K562 (cell line): Measurements from ENCODE around the gene SNRPD2. TPM values are rescaled to one million over a fixed set of nuclear protein-coding genes. Genes with fewer than 3 reads are reported as not detected.
A peak's percentile ranks its signal among the peaks of the same experiment; 100 is the strongest.

Experiments
- ATAC-seq: fragments of 200-7000 bp; cut with Tn5 transposase; 3 replicates; pipeline ENCODE4 v1.9.1; 2020; ENCODE audit warnings: moderate library complexity
- BruUV-seq: library from RNA; stranded (reverse); fragments of 400-500 nt; replicated peaks from 2 replicates; lab custom pipeline; 2021; lab: Mats Ljungman, UMichigan
- CTCF ChIA-PET: fragments of 300-600 bp; formaldehyde crosslinking; extraction: SDS; loops from one replicate; lab custom pipeline; 2021; ENCODE audit warnings: low intra/inter-chr PET ratio; lab: Yijun Ruan, JAX
- POLR2A ChIA-PET: fragments of 300-600, 350-650 bp; sonication (Branson Sonifier 250); formaldehyde crosslinking; extraction: SDS; loops from one replicate; lab custom pipeline; 2021; ENCODE audit warnings: antibody characterized with exemption, inconsistent platforms; lab: Yijun Ruan, JAX
- DNase-seq, 4 experiments: peaks; one replicate each; pipeline versions ENCODE4 v3.0.0 to v3.0.0-alpha.2; 2011 to 2018; ENCODE audit warnings: low spot score in 3 of 4, mixed read lengths in 3 of 4; ENCODE audit errors: extremely low read depth in 1 of 4
- FAIRE-seq: peaks from 2 replicates; lab custom pipeline; 2011; peaks lifted over from hg19 to GRCh38; lab: Jason Lieb, UNC
- H2AFZ ChIP-seq: 2 replicates; pipeline ENCODE4 v1.6.0; 2011; ENCODE audit warnings: low read depth, low read length, control low read depth, inconsistent platforms
- H3K27ac ChIP-seq: fragments of 200-600 bp; 3 replicates; pipeline ENCODE4 v1.8.0; 2011; ENCODE audit warnings: low read depth, mild to moderate bottlenecking, control low read depth, inconsistent platforms, low read length, moderate library complexity, mixed read lengths; ENCODE audit errors: extremely low read depth
- H3K27me3 ChIP-seq, 2 experiments: fragments of 300-600 bp in 1 of 2; 2 replicates in 1 of 2; 3 replicates in 1 of 2; pipeline versions ENCODE4 v1.6.0 to v1.8.0; 2011; ENCODE audit warnings: inconsistent platforms in 2 of 2, low read length in 2 of 2, mild to moderate bottlenecking in 1 of 2, mixed read lengths in 1 of 2, moderate library complexity in 1 of 2; ENCODE audit not compliant: control insufficient read depth in 2 of 2, insufficient read depth in 2 of 2
- H3K36me3 ChIP-seq: fragments of 300-600 bp; 3 replicates; pipeline ENCODE4 v1.8.0; 2011; ENCODE audit warnings: mild to moderate bottlenecking, low read length, inconsistent platforms; ENCODE audit not compliant: control insufficient read depth, insufficient read depth
- H3K4me1 ChIP-seq, 2 experiments: fragments of 200-600 bp in 1 of 2; replicated peaks in 1 of 2; 2 replicates in 1 of 2; 3 replicates in 1 of 2; pipeline versions ENCODE4 v1.5.1 to v1.8.0; 2011; ENCODE audit warnings: inconsistent platforms in 2 of 2, low read length in 2 of 2, mild to moderate bottlenecking in 1 of 2, mixed read lengths in 1 of 2, moderate library complexity in 1 of 2; ENCODE audit not compliant: control insufficient read depth in 2 of 2, insufficient read depth in 2 of 2
- H3K4me2 ChIP-seq: 2 replicates; pipeline ENCODE4 v1.6.1; 2011; ENCODE audit warnings: low read length, control low read depth, inconsistent platforms, mixed read lengths; ENCODE audit not compliant: insufficient read depth
- H3K4me3 ChIP-seq: fragments of 200-600 bp; sonication (generic), shearing (Covaris generic); 2 replicates; pipeline ENCODE4 v1.5.1; 2016; ENCODE audit warnings: control low read depth, inconsistent platforms
- H3K79me2 ChIP-seq: fragments of 200-600 bp; 3 replicates; pipeline ENCODE4 v1.8.0; 2011; ENCODE audit warnings: low read length, inconsistent platforms; ENCODE audit not compliant: control insufficient read depth, insufficient read depth
- H3K9ac ChIP-seq, 2 experiments: 2 replicates each; pipeline versions ENCODE4 v1.6.0 to v1.6.1; 2011; ENCODE audit warnings: low read depth in 2 of 2, low read length in 2 of 2, control low read depth in 1 of 2, inconsistent platforms in 1 of 2, mild to moderate bottlenecking in 1 of 2, mixed read lengths in 1 of 2; ENCODE audit not compliant: insufficient read depth in 1 of 2
- H3K9me1 ChIP-seq: one replicate; pipeline ENCODE4 v1.6.0; 2011; ENCODE audit warnings: inconsistent platforms, mild to moderate bottlenecking, low read length, moderate library complexity; ENCODE audit not compliant: control insufficient read depth, insufficient read depth
- H3K9me3 ChIP-seq: replicated peaks from 2 replicates; pipeline ENCODE4 v1.5.1; 2011; ENCODE audit warnings: low read depth, low read length, inconsistent platforms; ENCODE audit not compliant: control insufficient read depth, insufficient read depth
- H4K20me1 ChIP-seq: replicated peaks from 2 replicates; pipeline ENCODE4 v1.6.1; 2011; ENCODE audit warnings: low read length, inconsistent platforms, mixed read lengths; ENCODE audit not compliant: control insufficient read depth, insufficient read depth
- BCL6 ChIP-seq: fragments of 250-450 bp; sonication (Bioruptor Pico); IDR thresholded peaks from 2 replicates; pipeline ENCODE4 v1.4.0; 2020
- CREM ChIP-seq: IDR thresholded peaks from 2 replicates; pipeline ENCODE4 v1.6.1; 2014; ENCODE audit warnings: antibody characterized with exemption, low read depth
- EP400 ChIP-seq: fragments of 450-650 bp; IDR thresholded peaks from 2 replicates; pipeline ENCODE4 v1.6.1; 2017; ENCODE audit warnings: antibody characterized with exemption, mild to moderate bottlenecking, moderate library complexity
- NR3C1 ChIP-seq: sonication (generic); formaldehyde crosslinking; IDR thresholded peaks from 2 replicates; pipeline ENCODE4 v1.8.1; 2022; ENCODE audit warnings: missing genetic modification reagents
- OTX1 ChIP-seq: fragments of 450-650 bp; formaldehyde crosslinking; IDR thresholded peaks from 2 replicates; pipeline ENCODE4 v1.4.0; 2022; ENCODE audit warnings: mild to moderate bottlenecking
- PHB ChIP-seq: fragments of 250-450 bp; sonication (Bioruptor Pico); IDR thresholded peaks from 2 replicates; pipeline ENCODE4 v1.5.0; 2021
- RBM39 ChIP-seq: fragments of 200-400 bp; formaldehyde crosslinking; optimal IDR thresholded peaks from 2 replicates; pipeline ENCODE3; 2018; ENCODE audit warnings: low read depth, low read length
- ZNF445 ChIP-seq: fragments of 250-450 bp; sonication (Bioruptor Pico); IDR thresholded peaks from 2 replicates; pipeline ENCODE4 v1.4.0; 2020; ENCODE audit warnings: low read depth, mild to moderate bottlenecking, moderate library complexity
- ZNF551 ChIP-seq: fragments of 250-450 bp; sonication (Bioruptor Pico); IDR thresholded peaks from 2 replicates; pipeline ENCODE4 v1.5.0; 2021; ENCODE audit warnings: mild to moderate bottlenecking, moderate library complexity
- ZNF561 ChIP-seq: fragments of 450-650 bp; formaldehyde crosslinking; conservative IDR thresholded peaks from 2 replicates; pipeline ENCODE4 v1.4.0; 2020; ENCODE audit warnings: mild to moderate bottlenecking, moderate library complexity
- ZNF699 ChIP-seq: fragments of 250-450 bp; sonication (Bioruptor Pico); IDR thresholded peaks from 2 replicates; pipeline ENCODE4 v1.8.0; 2021; ENCODE audit warnings: mild to moderate bottlenecking, moderate library complexity; ENCODE audit not compliant: insufficient replicate concordance
- ZZZ3 ChIP-seq: fragments of 450-650 bp; IDR thresholded peaks from 2 replicates; pipeline ENCODE4 v1.6.1; 2016; ENCODE audit warnings: antibody characterized with exemption, mild to moderate bottlenecking, moderate library complexity
- WGBS: fragments of 100-300 bp; shearing (Covaris generic); methylation state at CpG from one replicate; pipeline ENCODE4 v1.1.6; 2016; ENCODE audit warnings: low coverage, mixed read lengths; ENCODE audit not compliant: insufficient coverage; ENCODE audit errors: missing lambda C conversion rate; 5-methylcytosine and 5-hydroxymethylcytosine counted together
- in situ Hi-C: fragments of 300-500 bp; cut with MboI; formaldehyde crosslinking; loops from 4 replicates; pipeline ENCODE4 v1.15.0; 2018; ENCODE audit warnings: inconsistent platforms, mixed read lengths
- intact Hi-C: fragments of 100-400 bp; cut with micrococcal nuclease; formaldehyde crosslinking; loops from 2 replicates; pipeline ENCODE4 v1.14.2; 2022
- polyA plus RNA-seq, 8 experiments: library from polyadenylated mRNA; depleted of rRNA in 4 of 8; stranded (reverse) in 5 of 8; unstranded in 3 of 8; fragments of >200 nt; fragmentation: Nextera tagmentation in 2 of 8; fragmentation: Illumina TruSeq in 1 of 8; extraction: Ambion mirVana in 2 of 8; extraction: Trizol in 1 of 8; gene quantifications; 2 replicates each; pipeline versions ENCODE4 v1.2.1 to v1.2.3, GENCODE V29; 2011 to 2014; ENCODE audit warnings: inconsistent platforms in 1 of 8, missing spikeins in 1 of 8
- total RNA-seq, 7 experiments: library from RNA; depleted of rRNA in 6 of 7; stranded (reverse); fragments of >200 nt in 6 of 7; fragmentation: Illumina TruSeq in 2 of 7; extraction: Trizol in 2 of 7; gene quantifications; 2 replicates each; pipeline versions ENCODE4 v1.2.1 to v1.2.3, GENCODE V29; 2011 to 2021; ENCODE audit warnings: low replicate concordance in 1 of 7
- TF ChIP-seq, protein P1 (sequence below), 2 experiments: IDR thresholded peaks in 1 of 2; conservative IDR thresholded peaks in 1 of 2; 2 replicates each; pipeline ENCODE4 v1.6.1; 2016; ENCODE audit warnings: low read depth in 2 of 2, mild to moderate bottlenecking in 1 of 2, missing compliant biosample characterization in 1 of 2, missing genetic modification characterization in 1 of 2, moderate library complexity in 1 of 2
- TF ChIP-seq, protein P2 (sequence below): sonication (generic); formaldehyde crosslinking; IDR thresholded peaks from 2 replicates; pipeline ENCODE4 v1.8.0; 2022; ENCODE audit warnings: missing genetic modification reagents, mild to moderate bottlenecking, borderline replicate concordance

The SNRPD2 gene
- total and polyA plus RNA-seq, 9 of the 15 experiments (the other 6 are each of a cell fraction or from before 2014, with no cell fraction given) = 728 to 4,411 (median 1,029) TPM

DNA sequence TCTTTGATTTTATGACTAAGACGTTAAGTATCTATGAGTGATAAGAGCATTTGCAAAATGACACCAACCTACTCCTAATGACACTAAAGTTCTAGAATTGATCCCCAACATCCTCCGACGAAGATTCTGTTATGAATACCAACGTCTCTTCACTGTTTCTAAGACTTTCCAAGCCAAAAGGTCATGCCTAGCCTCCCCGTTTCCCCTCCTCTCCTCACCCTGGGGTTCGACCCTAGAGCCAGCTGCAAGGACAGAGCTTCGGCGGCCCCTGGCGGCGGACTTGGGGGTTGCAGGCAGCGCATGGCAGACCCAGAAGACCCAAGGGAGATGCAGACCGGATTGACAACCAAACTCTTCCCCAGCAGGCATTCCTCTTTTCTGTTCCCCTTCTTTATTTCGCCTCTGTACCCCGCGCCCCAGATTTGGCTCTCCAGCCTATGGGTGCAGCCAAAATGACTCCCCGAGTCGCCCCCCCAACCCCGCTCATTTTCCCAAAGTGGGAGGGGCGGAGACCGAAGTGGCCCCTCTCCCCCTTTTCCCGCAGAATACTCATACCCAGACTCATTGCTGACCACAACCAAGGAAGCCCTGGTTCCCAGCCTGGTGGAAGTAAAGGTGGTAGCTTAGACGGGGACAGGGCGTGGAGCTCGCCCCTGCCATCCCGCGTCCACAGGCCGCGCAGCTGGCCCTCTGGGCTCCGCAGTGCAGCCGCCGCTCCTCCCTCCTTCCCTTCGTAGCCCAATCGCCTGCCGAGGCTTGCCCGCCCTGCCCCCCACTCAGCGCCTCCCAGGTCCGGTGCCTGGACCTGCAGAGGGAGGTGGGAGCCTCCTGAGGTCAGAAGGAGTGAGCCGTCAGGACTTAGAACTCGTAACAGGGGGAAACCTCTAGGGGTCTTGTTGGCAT is 48.5 kb downstream of the SNRPD2 start:
- 5% methylated on average over 25 of the region's 39 CpGs for WGBS
- H3K79me2 ChIP-seq = peaks cover 7% of the 10 kb centered on the region
- peak overlapping the region; percentile 48 to 59 for H3K9ac ChIP-seq
- ATAC-seq = peak; percentile 36
- FAIRE-seq = peak; percentile 79
- no peaks in the 10 kb centered on the region for H3K9me3 ChIP-seq
- H3K4me3 ChIP-seq = peak overlapping the region; percentile 38
- H3K36me3 ChIP-seq = no peaks in the 10 kb centered on the region
- H3K27ac ChIP-seq = peak overlapping the region; percentile 80; the same call in 2 of the 3 replicates
- intact Hi-C loops = loop anchor here (1.0 to 5.0 kb wide), 7 partner anchors 36 to 201 kb away; partner anchors contain the start of gene VASP
- H4K20me1 ChIP-seq = no peaks in the 10 kb centered on the region
- peaks cover 31 to 62% of the 10 kb centered on the region in 2 experiments for H3K4me1 ChIP-seq
- peak overlapping the region; percentile 91 for H2AFZ ChIP-seq
- ChIA-PET CTCF (interaction anchor here (0.5 to 4.6 kb wide), 14 partner anchors 13 to 237 kb away, joined by 3 to 34 read pairs (median 5); no protein-coding TSS in a partner anchor), POLR2A (interaction anchor here (0.5 to 4.7 kb wide), 11 partner anchors 12 to 324 kb away, joined by 3 to 35 read pairs (median 3); partner anchors contain the start of genes GIPR and OPA3)
- H3K4me2 ChIP-seq = peak overlapping the region; percentile 82
- peak; percentile 68 to 93 (median 76) for DNase-seq
- no peaks in the 10 kb centered on the region for H3K27me3 ChIP-seq
- in situ Hi-C loops = no loop called here
- no TSS peak for BruUV-seq
- H3K9me1 ChIP-seq = no peaks in the 10 kb centered on the region
- no peak for TF ChIP-seq ZNF561
- TF ChIP-seq, protein P1, sequence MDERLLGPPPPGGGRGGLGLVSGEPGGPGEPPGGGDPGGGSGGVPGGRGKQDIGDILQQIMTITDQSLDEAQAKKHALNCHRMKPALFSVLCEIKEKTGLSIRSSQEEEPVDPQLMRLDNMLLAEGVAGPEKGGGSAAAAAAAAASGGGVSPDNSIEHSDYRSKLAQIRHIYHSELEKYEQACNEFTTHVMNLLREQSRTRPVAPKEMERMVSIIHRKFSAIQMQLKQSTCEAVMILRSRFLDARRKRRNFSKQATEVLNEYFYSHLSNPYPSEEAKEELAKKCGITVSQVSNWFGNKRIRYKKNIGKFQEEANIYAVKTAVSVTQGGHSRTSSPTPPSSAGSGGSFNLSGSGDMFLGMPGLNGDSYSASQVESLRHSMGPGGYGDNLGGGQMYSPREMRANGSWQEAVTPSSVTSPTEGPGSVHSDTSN (CRISPR knock-in tag; IDR thresholded peaks at IDR 0.05; ENCODE audit: low read depth) = no peak
- TF ChIP-seq, protein P1 (tag; conservative IDR thresholded peaks at IDR 0.05; ENCODE audit: low read depth) = no peak
- no peak for TF ChIP-seq ZNF699
- TF ChIP-seq ZNF445 (CRISPR knock-in tag) = no peak
- no peak for TF ChIP-seq BCL6 (CRISPR knock-in tag)
- TF ChIP-seq, protein P2, sequence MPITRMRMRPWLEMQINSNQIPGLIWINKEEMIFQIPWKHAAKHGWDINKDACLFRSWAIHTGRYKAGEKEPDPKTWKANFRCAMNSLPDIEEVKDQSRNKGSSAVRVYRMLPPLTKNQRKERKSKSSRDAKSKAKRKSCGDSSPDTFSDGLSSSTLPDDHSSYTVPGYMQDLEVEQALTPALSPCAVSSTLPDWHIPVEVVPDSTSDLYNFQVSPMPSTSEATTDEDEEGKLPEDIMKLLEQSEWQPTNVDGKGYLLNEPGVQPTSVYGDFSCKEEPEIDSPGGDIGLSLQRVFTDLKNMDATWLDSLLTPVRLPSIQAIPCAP (CRISPR knock-in tag) = no peak
- no peak for TF ChIP-seq PHB (CRISPR knock-in tag)
- no peak for TF ChIP-seq NR3C1 (CRISPR knock-in tag)
- TF ChIP-seq ZZZ3 = no peak
- no peak for TF ChIP-seq RBM39
- TF ChIP-seq OTX1 = no peak
- no peak for TF ChIP-seq ZNF551 (CRISPR knock-in tag)
- TF ChIP-seq EP400 = no peak
- TF ChIP-seq CREM = peak; percentile 54
